Islet of Langerhans (tissue), 1 donor: ENCODE data around the gene FOXL3.

Experiments used
- FAIRE-seq: peaks from one replicate; lab custom pipeline; 2011; peaks lifted over from hg19 to GRCh38; lab: Jason Lieb, UNC

Gene FOXL3

DNA sequence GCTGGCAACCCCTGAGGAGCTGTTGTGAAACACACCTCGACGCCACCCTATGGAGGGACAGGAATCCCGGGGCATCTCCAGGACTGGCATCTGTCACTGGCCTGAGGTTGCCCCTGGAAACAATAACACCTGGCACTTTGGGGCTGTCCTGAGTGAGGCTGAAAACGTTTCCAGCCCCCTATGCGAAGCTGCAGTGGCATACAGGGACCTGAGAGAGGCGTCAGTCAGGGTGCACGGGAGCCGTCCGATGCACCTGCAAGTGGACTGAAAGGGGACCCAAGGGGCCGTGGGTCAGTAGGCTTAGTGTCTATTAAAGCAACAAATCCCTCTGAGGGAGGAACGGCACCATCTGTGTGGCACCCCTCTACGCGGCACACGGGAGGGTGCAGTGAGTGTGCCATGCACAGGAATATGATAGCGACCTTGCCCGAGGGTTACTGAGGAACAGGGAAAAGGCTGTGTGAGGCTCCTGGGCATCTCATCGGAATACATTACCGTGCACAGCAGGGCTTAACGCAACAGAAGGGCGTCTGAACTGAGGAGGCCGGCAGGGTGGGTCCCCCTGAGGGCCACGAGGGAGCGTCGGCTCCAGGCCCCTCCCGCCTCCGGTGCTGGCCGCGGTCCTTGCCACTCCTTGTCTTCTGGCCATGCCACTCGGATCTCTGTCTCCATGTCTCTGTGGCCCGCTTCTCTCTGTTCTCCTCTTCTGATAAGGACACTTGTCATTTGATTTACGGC, 50.4 kb downstream of the FOXL3 start:
- no peak for FAIRE-seq
